SK-N-SH (cell line): ENCODE results near the gene CACNA1A. TPM values are rescaled to one million over a fixed set of nuclear protein-coding genes. Genes with fewer than 3 reads are reported as not detected.

ENCODE experiments used
- CTCF ChIA-PET: fragments of 300-600, 350-600 bp; formaldehyde crosslinking; extraction: SDS; loops from one replicate; lab custom pipeline; 2021; lab: Yijun Ruan, JAX
- POLR2A ChIA-PET: fragments of 350-600 bp; sonication (Branson Sonifier 250); formaldehyde crosslinking; extraction: SDS; loops from one replicate; lab custom pipeline; 2020; ENCODE audit warnings: antibody characterized with exemption, inconsistent platforms; lab: Yijun Ruan, JAX
- DNase-seq: peaks from one replicate; pipeline ENCODE4 v3.0.0; 2012
- H2AFZ ChIP-seq: fragments of 200-600 bp; sonication (generic); 2 replicates; pipeline ENCODE4 v1.8.1; 2016; ENCODE audit warnings: antibody characterized with exemption, mild to moderate bottlenecking, low read depth
- H3F3A ChIP-seq: fragments of 200-600 bp; sonication (generic); replicated peaks from 2 replicates; pipeline ENCODE3; 2016; ENCODE audit warnings: antibody characterized with exemption, mild to moderate bottlenecking; ENCODE audit not compliant: insufficient read depth
- H3K27ac ChIP-seq, 2 experiments: fragments of 200-500 bp in 1 of 2; fragments of 200-600 bp in 1 of 2; sonication (Bioruptor generic) in 1 of 2; sonication (generic), shearing (Covaris generic) in 1 of 2; 2 replicates each; pipeline versions ENCODE4 v1.5.1 to v1.6.1; 2014 to 2016; ENCODE audit warnings: low read depth in 2 of 2, inconsistent platforms in 1 of 2, low read length in 1 of 2, mild to moderate bottlenecking in 1 of 2, mixed read lengths in 1 of 2
- H3K27me3 ChIP-seq: fragments of 200-600 bp; sonication (generic), shearing (Covaris generic); 2 replicates; pipeline ENCODE4 v1.6.1; 2016; ENCODE audit warnings: mixed run types; ENCODE audit not compliant: insufficient read depth
- H3K36me3 ChIP-seq, 2 experiments: fragments of 200-500 bp in 1 of 2; fragments of 200-600 bp in 1 of 2; sonication (Bioruptor generic) in 1 of 2; sonication (generic) in 1 of 2; replicated peaks in 1 of 2; 2 replicates each; pipeline versions ENCODE3 to v1.5.1; 2014 to 2016; ENCODE audit warnings: low read length in 1 of 2, mild to moderate bottlenecking in 1 of 2; ENCODE audit not compliant: insufficient read depth in 2 of 2, control insufficient read depth in 1 of 2
- H3K4me1 ChIP-seq, 2 experiments: fragments of 200-500 bp in 1 of 2; fragments of 200-600 bp in 1 of 2; sonication (Bioruptor generic) in 1 of 2; sonication (generic), shearing (Covaris generic) in 1 of 2; 2 replicates each; pipeline versions ENCODE4 v1.5.1 to v1.6.1; 2014 to 2016; ENCODE audit warnings: low read depth in 1 of 2, low read length in 1 of 2, mixed run types in 1 of 2; ENCODE audit not compliant: insufficient read depth in 2 of 2, control insufficient read depth in 1 of 2
- H3K4me2 ChIP-seq: fragments of 200-600 bp; sonication (generic), shearing (Covaris generic); 2 replicates; pipeline ENCODE4 v1.6.1; 2017; ENCODE audit warnings: mixed run types
- H3K4me3 ChIP-seq, 2 experiments: fragments of 200-500 bp in 1 of 2; fragments of 200-600 bp in 1 of 2; sonication (Bioruptor generic) in 1 of 2; sonication (generic), shearing (Covaris generic) in 1 of 2; 2 replicates each; pipeline versions ENCODE4 v1.5.1 to v1.8.1; 2014 to 2016; ENCODE audit warnings: low read depth in 2 of 2, inconsistent platforms in 1 of 2, low read length in 1 of 2, mild to moderate bottlenecking in 1 of 2, mixed read lengths in 1 of 2, moderate library complexity in 1 of 2
- H3K79me2 ChIP-seq: fragments of 200-600 bp; sonication (generic); 2 replicates; pipeline ENCODE4 v1.8.1; 2017; ENCODE audit warnings: mild to moderate bottlenecking; ENCODE audit not compliant: insufficient read depth
- H3K9ac ChIP-seq: fragments of 200-600 bp; sonication (generic); 2 replicates; pipeline ENCODE4 v1.6.1; 2017; ENCODE audit warnings: mixed run types
- H3K9me2 ChIP-seq: fragments of 200-600 bp; sonication (generic); 2 replicates; pipeline ENCODE4 v1.6.1; 2017; ENCODE audit warnings: mixed run types
- H3K9me3 ChIP-seq: fragments of 200-600 bp; sonication (generic); 2 replicates; pipeline ENCODE4 v1.6.1; 2017; ENCODE audit warnings: mixed run types, mild to moderate bottlenecking, moderate library complexity
- H4K20me1 ChIP-seq: fragments of 200-600 bp; sonication (generic); 2 replicates; pipeline ENCODE4 v1.6.1; 2017; ENCODE audit warnings: mild to moderate bottlenecking, mixed run types; ENCODE audit not compliant: insufficient read depth
- CHD2 ChIP-seq: fragments of 150-350 bp; IDR thresholded peaks from 2 replicates; pipeline ENCODE4 v1.6.1; 2018; ENCODE audit warnings: low read length; ENCODE audit not compliant: partially characterized antibody
- ELF1 ChIP-seq: IDR thresholded peaks from 2 replicates; pipeline ENCODE4 v1.4.0; 2012
- EP300 ChIP-seq, 2 experiments: IDR thresholded peaks; 2 replicates each; pipeline versions ENCODE4 v1.4.0 to v1.6.1; 2012; ENCODE audit warnings: borderline replicate concordance in 1 of 2, low read depth in 1 of 2, low read length in 1 of 2
- EZH2phosphoT487 ChIP-seq: fragments of 200-600 bp; sonication (generic); IDR thresholded peaks from 2 replicates; pipeline ENCODE4 v1.6.1; 2017; ENCODE audit warnings: low read depth, mixed run types, mild to moderate bottlenecking, antibody characterized with exemption, moderate library complexity, borderline replicate concordance
- FOXJ3 ChIP-seq: sonication (generic); formaldehyde crosslinking; IDR thresholded peaks from 2 replicates; pipeline ENCODE4 v1.5.1; 2020; ENCODE audit warnings: mild to moderate bottlenecking, missing genetic modification reagents
- FOXM1 ChIP-seq: IDR thresholded peaks from 2 replicates; pipeline ENCODE4 v1.4.0; 2012; ENCODE audit warnings: low read depth, mild to moderate bottlenecking
- GABPA ChIP-seq: IDR thresholded peaks from 2 replicates; pipeline ENCODE4 v1.4.0; 2012; ENCODE audit warnings: low read depth, mild to moderate bottlenecking
- JUND ChIP-seq: IDR thresholded peaks from 2 replicates; pipeline ENCODE4 v1.4.0; 2012
- NFIC ChIP-seq: IDR thresholded peaks from 2 replicates; pipeline ENCODE4 v1.4.0; 2012; ENCODE audit warnings: borderline replicate concordance
- RAD21 ChIP-seq: IDR thresholded peaks from 2 replicates; pipeline ENCODE4 v1.6.1; 2012; ENCODE audit warnings: mild to moderate bottlenecking, low read length
- RXRA ChIP-seq: IDR thresholded peaks from 2 replicates; pipeline ENCODE4 v1.4.0; 2012; ENCODE audit warnings: low read depth, mild to moderate bottlenecking, borderline replicate concordance
- SIN3A ChIP-seq: IDR thresholded peaks from 2 replicates; pipeline ENCODE4 v1.6.1; 2012; ENCODE audit warnings: low read depth, mild to moderate bottlenecking, low read length, moderate library complexity, borderline replicate concordance
- SMC3 ChIP-seq: IDR thresholded peaks from 2 replicates; pipeline ENCODE4 v1.6.1; 2012; ENCODE audit warnings: low read depth, low read length, improper control_type of control experiment
- TCF12 ChIP-seq: IDR thresholded peaks from 2 replicates; pipeline ENCODE4 v1.4.0; 2012
- WGBS: methylation state at CpG from one replicate; pipeline ENCODE4 v1.1.6; 2017; ENCODE audit warnings: low lambda C conversion rate; 5-methylcytosine and 5-hydroxymethylcytosine counted together
- polyA plus RNA-seq, 3 experiments: library from polyadenylated mRNA; depleted of rRNA; stranded (reverse); fragments of >200 nt; gene quantifications; 2 replicates each; pipeline ENCODE4 v1.2.3, GENCODE V29; 2012
- TF ChIP-seq, protein P1 (sequence below): IDR thresholded peaks from 2 replicates; pipeline ENCODE4 v1.4.0; 2012; ENCODE audit warnings: low read depth, borderline replicate concordance
- TF ChIP-seq, protein P2 (sequence below): fragments of 200-600 bp; sonication (generic); IDR thresholded peaks from 2 replicates; pipeline ENCODE4 v1.6.1; 2017; ENCODE audit warnings: antibody characterized with exemption, mild to moderate bottlenecking, moderate library complexity
- TF ChIP-seq, protein P3 (sequence below): fragments of 150-350 bp; IDR thresholded peaks from 2 replicates; pipeline ENCODE4 v1.6.1; 2017; ENCODE audit warnings: antibody characterized with exemption, low read length, low read depth, borderline replicate concordance
- TF ChIP-seq, protein P4 (sequence below): IDR thresholded peaks from 2 replicates; pipeline ENCODE4 v1.4.0; 2012; ENCODE audit warnings: low read depth, borderline replicate concordance
- TF ChIP-seq, protein P5 (sequence below): fragments of 150-350 bp; IDR thresholded peaks from 2 replicates; pipeline ENCODE4 v1.6.1; 2016; ENCODE audit warnings: mild to moderate bottlenecking, low read depth, low read length

The CACNA1A gene
- polyA plus RNA-seq, 1 of the 3 experiments (the other 2 are of a cell fraction): 1.3 TPM

DNA sequence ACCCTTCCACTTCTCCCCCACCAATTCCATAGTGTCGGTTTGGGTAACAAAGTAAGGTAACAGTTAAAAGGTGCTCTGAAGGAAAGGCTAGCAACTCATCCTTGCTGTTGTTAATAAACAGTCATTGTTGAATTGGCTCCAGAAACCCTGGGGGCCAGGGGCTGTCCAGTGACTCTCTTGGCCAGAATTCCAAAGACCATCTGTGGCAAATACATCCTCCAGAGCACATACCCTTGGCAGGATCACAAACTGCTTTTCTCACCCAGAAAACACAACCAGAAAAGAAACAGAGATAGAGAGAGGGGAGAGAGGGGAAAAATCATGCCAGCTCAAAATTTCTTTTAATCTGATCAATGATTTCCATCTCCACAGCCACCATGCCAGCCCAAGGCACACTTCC, 22.1 kb downstream of the CACNA1A start:
- no peaks in the 10 kb centered on the region for H3K36me3 ChIP-seq
- peaks cover 21% of the 10 kb centered on the region; the same call in 1 of the 2 replicates for H3K27me3 ChIP-seq
- DNase-seq: no peak
- no peaks in the 10 kb centered on the region for H4K20me1 ChIP-seq
- H3K4me3 ChIP-seq: no peak overlapping the region
- no peaks in the 10 kb centered on the region for H3K9me2 ChIP-seq
- TF ChIP-seq JUND (no peak), NFIC (no peak), GABPA (no peak), TCF12 (no peak), CHD2 (no peak), EP300 (IDR thresholded peaks at IDR 0.05; ENCODE audit: borderline replicate concordance in 1 of 2, low read depth in 1 of 2, low read length in 1 of 2) (no peak), FOXJ3 (CRISPR knock-in tag) (no peak), RXRA (no peak), ELF1 (no peak), SMC3 (no peak), SIN3A (no peak), RAD21 (no peak), FOXM1 (no peak), EZH2phosphoT487 (no peak)
- TF ChIP-seq, protein P1, sequence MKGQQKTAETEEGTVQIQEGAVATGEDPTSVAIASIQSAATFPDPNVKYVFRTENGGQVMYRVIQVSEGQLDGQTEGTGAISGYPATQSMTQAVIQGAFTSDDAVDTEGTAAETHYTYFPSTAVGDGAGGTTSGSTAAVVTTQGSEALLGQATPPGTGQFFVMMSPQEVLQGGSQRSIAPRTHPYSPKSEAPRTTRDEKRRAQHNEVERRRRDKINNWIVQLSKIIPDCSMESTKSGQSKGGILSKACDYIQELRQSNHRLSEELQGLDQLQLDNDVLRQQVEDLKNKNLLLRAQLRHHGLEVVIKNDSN: no peak
- TF ChIP-seq, protein P2, sequence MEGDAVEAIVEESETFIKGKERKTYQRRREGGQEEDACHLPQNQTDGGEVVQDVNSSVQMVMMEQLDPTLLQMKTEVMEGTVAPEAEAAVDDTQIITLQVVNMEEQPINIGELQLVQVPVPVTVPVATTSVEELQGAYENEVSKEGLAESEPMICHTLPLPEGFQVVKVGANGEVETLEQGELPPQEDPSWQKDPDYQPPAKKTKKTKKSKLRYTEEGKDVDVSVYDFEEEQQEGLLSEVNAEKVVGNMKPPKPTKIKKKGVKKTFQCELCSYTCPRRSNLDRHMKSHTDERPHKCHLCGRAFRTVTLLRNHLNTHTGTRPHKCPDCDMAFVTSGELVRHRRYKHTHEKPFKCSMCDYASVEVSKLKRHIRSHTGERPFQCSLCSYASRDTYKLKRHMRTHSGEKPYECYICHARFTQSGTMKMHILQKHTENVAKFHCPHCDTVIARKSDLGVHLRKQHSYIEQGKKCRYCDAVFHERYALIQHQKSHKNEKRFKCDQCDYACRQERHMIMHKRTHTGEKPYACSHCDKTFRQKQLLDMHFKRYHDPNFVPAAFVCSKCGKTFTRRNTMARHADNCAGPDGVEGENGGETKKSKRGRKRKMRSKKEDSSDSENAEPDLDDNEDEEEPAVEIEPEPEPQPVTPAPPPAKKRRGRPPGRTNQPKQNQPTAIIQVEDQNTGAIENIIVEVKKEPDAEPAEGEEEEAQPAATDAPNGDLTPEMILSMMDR: no peak
- TF ChIP-seq, protein P3, sequence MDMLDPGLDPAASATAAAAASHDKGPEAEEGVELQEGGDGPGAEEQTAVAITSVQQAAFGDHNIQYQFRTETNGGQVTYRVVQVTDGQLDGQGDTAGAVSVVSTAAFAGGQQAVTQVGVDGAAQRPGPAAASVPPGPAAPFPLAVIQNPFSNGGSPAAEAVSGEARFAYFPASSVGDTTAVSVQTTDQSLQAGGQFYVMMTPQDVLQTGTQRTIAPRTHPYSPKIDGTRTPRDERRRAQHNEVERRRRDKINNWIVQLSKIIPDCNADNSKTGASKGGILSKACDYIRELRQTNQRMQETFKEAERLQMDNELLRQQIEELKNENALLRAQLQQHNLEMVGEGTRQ: no peak
- TF ChIP-seq, protein P4, sequence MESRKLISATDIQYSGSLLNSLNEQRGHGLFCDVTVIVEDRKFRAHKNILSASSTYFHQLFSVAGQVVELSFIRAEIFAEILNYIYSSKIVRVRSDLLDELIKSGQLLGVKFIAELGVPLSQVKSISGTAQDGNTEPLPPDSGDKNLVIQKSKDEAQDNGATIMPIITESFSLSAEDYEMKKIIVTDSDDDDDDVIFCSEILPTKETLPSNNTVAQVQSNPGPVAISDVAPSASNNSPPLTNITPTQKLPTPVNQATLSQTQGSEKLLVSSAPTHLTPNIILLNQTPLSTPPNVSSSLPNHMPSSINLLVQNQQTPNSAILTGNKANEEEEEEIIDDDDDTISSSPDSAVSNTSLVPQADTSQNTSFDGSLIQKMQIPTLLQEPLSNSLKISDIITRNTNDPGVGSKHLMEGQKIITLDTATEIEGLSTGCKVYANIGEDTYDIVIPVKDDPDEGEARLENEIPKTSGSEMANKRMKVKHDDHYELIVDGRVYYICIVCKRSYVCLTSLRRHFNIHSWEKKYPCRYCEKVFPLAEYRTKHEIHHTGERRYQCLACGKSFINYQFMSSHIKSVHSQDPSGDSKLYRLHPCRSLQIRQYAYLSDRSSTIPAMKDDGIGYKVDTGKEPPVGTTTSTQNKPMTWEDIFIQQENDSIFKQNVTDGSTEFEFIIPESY: no peak
- TF ChIP-seq, protein P5, sequence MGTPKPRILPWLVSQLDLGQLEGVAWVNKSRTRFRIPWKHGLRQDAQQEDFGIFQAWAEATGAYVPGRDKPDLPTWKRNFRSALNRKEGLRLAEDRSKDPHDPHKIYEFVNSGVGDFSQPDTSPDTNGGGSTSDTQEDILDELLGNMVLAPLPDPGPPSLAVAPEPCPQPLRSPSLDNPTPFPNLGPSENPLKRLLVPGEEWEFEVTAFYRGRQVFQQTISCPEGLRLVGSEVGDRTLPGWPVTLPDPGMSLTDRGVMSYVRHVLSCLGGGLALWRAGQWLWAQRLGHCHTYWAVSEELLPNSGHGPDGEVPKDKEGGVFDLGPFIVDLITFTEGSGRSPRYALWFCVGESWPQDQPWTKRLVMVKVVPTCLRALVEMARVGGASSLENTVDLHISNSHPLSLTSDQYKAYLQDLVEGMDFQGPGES: no peak
- H3K4me2 ChIP-seq: no peak overlapping the region
- no peak overlapping the region for H3K27ac ChIP-seq
- ChIA-PET CTCF (no interaction called here), POLR2A (no interaction called here)
- H2AFZ ChIP-seq: no peak overlapping the region
- no peaks in the 10 kb centered on the region for H3K79me2 ChIP-seq
- 0% methylated on average over 1 of the region's 1 CpG for WGBS
- no peaks in the 10 kb centered on the region for H3F3A ChIP-seq
- no peaks in the 10 kb centered on the region for H3K9me3 ChIP-seq
- H3K9ac ChIP-seq: no peak overlapping the region
- H3K4me1 ChIP-seq: no peaks in the 10 kb centered on the region
